T-helper 2 cell treated with Interferon-gamma antibody and Interleukin-4, amounts not matched to agents 5 μg/mL and 100 μg/mL, for 36 hours (primary cell): ENCODE data around the gene IL34.

Source experiments
- DNase-seq: peaks from one replicate; pipeline ENCODE4 v3.0.0; 2021; ENCODE audit warnings: low spot score
- H3K27ac Mint-ChIP-seq: one replicate; pipeline ENCODE4 v1.8.0; 2021; ENCODE audit warnings: mild to moderate bottlenecking, mixed read lengths
- H3K27me3 Mint-ChIP-seq: one replicate; pipeline ENCODE4 v1.8.0; 2021; ENCODE audit warnings: low read depth, mixed read lengths
- H3K36me3 Mint-ChIP-seq: one replicate; pipeline ENCODE4 v1.8.0; 2021; ENCODE audit warnings: low read depth, mixed read lengths
- H3K4me1 Mint-ChIP-seq: one replicate; pipeline ENCODE4 v1.8.0; 2021; ENCODE audit warnings: low read depth, mixed read lengths
- H3K4me3 Mint-ChIP-seq: one replicate; pipeline ENCODE4 v1.8.0; 2022; ENCODE audit warnings: mild to moderate bottlenecking, moderate library complexity, mixed read lengths
- H3K9me3 Mint-ChIP-seq: one replicate; pipeline ENCODE4 v1.8.0; 2021; ENCODE audit warnings: mixed read lengths

IL34 gene

GRCh38 chr16:70644763-70645597, 1.4 kb upstream of the IL34 start:
- Mint-ChIP-seq H3K9me3 (no peaks in the 10 kb centered on the region), H3K4me1 (no peaks in the 10 kb centered on the region), H3K27me3 (peaks cover 16% of the 10 kb centered on the region), H3K36me3 (no peaks in the 10 kb centered on the region), H3K27ac (no peak overlapping the region), H3K4me3 (no peak overlapping the region)
- no peak for DNase-seq

- no peaks in the 10 kb centered on the region for H3K36me3 Mint-ChIP-seq
- peaks cover 2% of the 10 kb centered on the region for H3K27me3 Mint-ChIP-seq
- H3K27ac Mint-ChIP-seq = no peak overlapping the region
- DNase-seq = no peak
- no peak overlapping the region for H3K4me3 Mint-ChIP-seq
- H3K4me1 Mint-ChIP-seq = no peaks in the 10 kb centered on the region
- no peaks in the 10 kb centered on the region for H3K9me3 Mint-ChIP-seq
Measured at GRCh38 chr16:70647441-70648359, 1.3 kb downstream of the IL34 start.

- Mint-ChIP-seq H3K27ac (no peak overlapping the region), H3K4me3 (no peak overlapping the region), H3K27me3 (peaks cover 2% of the 10 kb centered on the region), H3K9me3 (no peaks in the 10 kb centered on the region), H3K36me3 (no peaks in the 10 kb centered on the region), H3K4me1 (peaks cover under 1% of the 10 kb centered on the region)
- DNase-seq = no peak
Measured at GRCh38 chr16:70648606-70649005, 2.2 kb downstream of the IL34 start.

GRCh38 chr16:70649300-70649699, 2.9 kb downstream of the IL34 start:
- no peaks in the 10 kb centered on the region for H3K27me3 Mint-ChIP-seq
- no peak overlapping the region for H3K27ac Mint-ChIP-seq
- no peak for DNase-seq
- H3K36me3 Mint-ChIP-seq = no peaks in the 10 kb centered on the region
- peaks cover 3% of the 10 kb centered on the region for H3K4me1 Mint-ChIP-seq
- H3K9me3 Mint-ChIP-seq = no peaks in the 10 kb centered on the region
- H3K4me3 Mint-ChIP-seq = no peak overlapping the region

- Mint-ChIP-seq H3K36me3 (no peaks in the 10 kb centered on the region), H3K4me1 (peaks cover 3% of the 10 kb centered on the region), H3K27ac (no peak overlapping the region), H3K9me3 (no peaks in the 10 kb centered on the region), H3K27me3 (no peaks in the 10 kb centered on the region), H3K4me3 (no peak overlapping the region)
- DNase-seq = no peak
Measured at GRCh38 chr16:70650216-70650615, 3.9 kb downstream of the IL34 start.

GRCh38 chr16:70651524-70651923, 5.2 kb downstream of the IL34 start:
- Mint-ChIP-seq H3K4me3 (no peak overlapping the region), H3K9me3 (no peaks in the 10 kb centered on the region), H3K36me3 (no peaks in the 10 kb centered on the region), H3K27ac (no peak overlapping the region), H3K4me1 (peaks cover 3% of the 10 kb centered on the region), H3K27me3 (no peaks in the 10 kb centered on the region)
- no peak for DNase-seq

GRCh38 chr16:70652322-70652721, 6.0 kb downstream of the IL34 start:
- H3K4me3 Mint-ChIP-seq = no peak overlapping the region
- H3K36me3 Mint-ChIP-seq = no peaks in the 10 kb centered on the region
- H3K27ac Mint-ChIP-seq = no peak overlapping the region
- H3K27me3 Mint-ChIP-seq = no peaks in the 10 kb centered on the region
- no peak for DNase-seq
- H3K4me1 Mint-ChIP-seq = peaks cover 3% of the 10 kb centered on the region
- H3K9me3 Mint-ChIP-seq = no peaks in the 10 kb centered on the region

- no peaks in the 10 kb centered on the region for H3K27me3 Mint-ChIP-seq
- no peaks in the 10 kb centered on the region for H3K36me3 Mint-ChIP-seq
- no peak overlapping the region for H3K4me3 Mint-ChIP-seq
- H3K4me1 Mint-ChIP-seq = peaks cover 3% of the 10 kb centered on the region
- DNase-seq = no peak
- no peak overlapping the region for H3K27ac Mint-ChIP-seq
- H3K9me3 Mint-ChIP-seq = no peaks in the 10 kb centered on the region
Measured at GRCh38 chr16:70653406-70653805, 7.0 kb downstream of the IL34 start.

- H3K4me3 Mint-ChIP-seq = peak overlapping the region; percentile 64
- H3K27ac Mint-ChIP-seq = peak overlapping the region; percentile 50
- H3K4me1 Mint-ChIP-seq = peaks cover 3% of the 10 kb centered on the region
- no peaks in the 10 kb centered on the region for H3K36me3 Mint-ChIP-seq
- no peaks in the 10 kb centered on the region for H3K9me3 Mint-ChIP-seq
- peak; percentile 67 for DNase-seq
- no peaks in the 10 kb centered on the region for H3K27me3 Mint-ChIP-seq
Measured at GRCh38 chr16:70653809-70654771, 7.7 kb downstream of the IL34 start.

- no peaks in the 10 kb centered on the region for H3K27me3 Mint-ChIP-seq
- no peak for DNase-seq
- H3K36me3 Mint-ChIP-seq = no peaks in the 10 kb centered on the region
- H3K9me3 Mint-ChIP-seq = no peaks in the 10 kb centered on the region
- no peak overlapping the region for H3K27ac Mint-ChIP-seq
- H3K4me3 Mint-ChIP-seq = no peak overlapping the region
- peaks cover 3% of the 10 kb centered on the region for H3K4me1 Mint-ChIP-seq
Measured at GRCh38 chr16:70656065-70656711, 9.8 kb downstream of the IL34 start.

- H3K36me3 Mint-ChIP-seq = no peaks in the 10 kb centered on the region
- H3K9me3 Mint-ChIP-seq = no peaks in the 10 kb centered on the region
- no peak overlapping the region for H3K27ac Mint-ChIP-seq
- no peak for DNase-seq
- H3K4me1 Mint-ChIP-seq = peaks cover 3% of the 10 kb centered on the region
- no peak overlapping the region for H3K4me3 Mint-ChIP-seq
- H3K27me3 Mint-ChIP-seq = no peaks in the 10 kb centered on the region
Measured at GRCh38 chr16:70656712-70657263, 10.4 kb downstream of the IL34 start.

- DNase-seq = no peak
- Mint-ChIP-seq H3K36me3 (no peaks in the 10 kb centered on the region), H3K27ac (no peak overlapping the region), H3K9me3 (no peaks in the 10 kb centered on the region), H3K4me1 (peaks cover 3% of the 10 kb centered on the region), H3K27me3 (no peaks in the 10 kb centered on the region), H3K4me3 (no peak overlapping the region)
Measured at GRCh38 chr16:70657956-70658355, 11.6 kb downstream of the IL34 start.

- Mint-ChIP-seq H3K36me3 (no peaks in the 10 kb centered on the region), H3K9me3 (no peaks in the 10 kb centered on the region), H3K4me3 (no peak overlapping the region), H3K27me3 (no peaks in the 10 kb centered on the region), H3K27ac (no peak overlapping the region), H3K4me1 (no peaks in the 10 kb centered on the region)
- DNase-seq = no peak
Measured at GRCh38 chr16:70658921-70659320, 12.6 kb downstream of the IL34 start.
